ENCODE results near the gene CTNNA2. TPM values are rescaled to one million over a fixed set of nuclear protein-coding genes. Genes with fewer than 3 reads are reported as not detected.

CTNNA2 gene
- total and polyA plus RNA-seq, 8 donors, result 0.28 to 5.7 (median 0.44) TPM; not detected in 4

- DNase-seq, result no peak
- Histone ChIP-seq H3K36me3 (no peaks in the 10 kb centered on the region), H3K27me3 (no peaks in the 10 kb centered on the region), H3K9me3 (peaks cover 0 to 3% (median 0%) of the 10 kb centered on the region in 4 donors), H3K4me3 (no peak overlapping the region), H3K27ac (no peak overlapping the region), H3K4me1 (no peaks in the 10 kb centered on the region)
- 27 to 68% (median 44%) methylated on average over 1 of the region's 1 CpG for WGBS, 5 donors
- TF ChIP-seq EP300 (IDR thresholded peaks at IDR 0.05) (no peak), POLR2A (IDR thresholded peaks at IDR 0.05) (no peak), CTCF (IDR thresholded peaks at IDR 0.05) (no peak), POLR2AphosphoS5 (IDR thresholded peaks at IDR 0.05) (no peak)
- intact Hi-C loops (cut with DNase I; ENCODE audit: low total_unique reads), result no loop called here
These were observed 651.5 kb downstream of the CTNNA2 start for GRCh38 chr2:80164375-80164774.

- no peaks in the 10 kb centered on the region for H3K4me1 ChIP-seq
- WGBS, 5 donors, result 58 to 69% (median 65%) methylated on average over 3 of the region's 3 CpGs
- no peak overlapping the region for H3K27ac ChIP-seq
- no peak for TF ChIP-seq POLR2A (IDR thresholded peaks at IDR 0.05)
- no peak for TF ChIP-seq CTCF (IDR thresholded peaks at IDR 0.05)
- TF ChIP-seq EP300 (IDR thresholded peaks at IDR 0.05), result no peak
- TF ChIP-seq POLR2AphosphoS5 (IDR thresholded peaks at IDR 0.05), result no peak
- no peak for DNase-seq
- no peaks in the 10 kb centered on the region for H3K36me3 ChIP-seq
- no peaks in the 10 kb centered on the region for H3K9me3 ChIP-seq
- no peaks in the 10 kb centered on the region for H3K27me3 ChIP-seq
- intact Hi-C loops (cut with DNase I; ENCODE audit: low total_unique reads), result no loop called here
- H3K4me3 ChIP-seq, result no peak overlapping the region
These were observed 653.8 kb downstream of the CTNNA2 start for GRCh38 chr2:80166483-80167171.

GRCh38 chr2:80167284-80167808 is 654.5 kb downstream of the CTNNA2 start:
- 25 to 59% (median 33%) methylated on average over 1 of the region's 1 CpG for WGBS, 5 donors
- intact Hi-C loops (cut with DNase I; ENCODE audit: low total_unique reads), result no loop called here
- no peak for DNase-seq
- H3K4me3 ChIP-seq, result no peak overlapping the region
- no peaks in the 10 kb centered on the region for H3K36me3 ChIP-seq
- no peaks in the 10 kb centered on the region for H3K9me3 ChIP-seq
- H3K27me3 ChIP-seq, result no peaks in the 10 kb centered on the region
- H3K4me1 ChIP-seq, result no peaks in the 10 kb centered on the region
- no peak overlapping the region for H3K27ac ChIP-seq
- TF ChIP-seq CTCF (IDR thresholded peaks at IDR 0.05), result no peak
- TF ChIP-seq POLR2AphosphoS5 (IDR thresholded peaks at IDR 0.05), result no peak
- no peak for TF ChIP-seq POLR2A (IDR thresholded peaks at IDR 0.05)
- TF ChIP-seq EP300 (IDR thresholded peaks at IDR 0.05), result no peak

- DNase-seq, result peak in 1 of 2 donors; percentile 5
- Histone ChIP-seq H3K4me3 (no peak overlapping the region), H3K27ac (no peak overlapping the region), H3K36me3 (no peaks in the 10 kb centered on the region), H3K4me1 (no peaks in the 10 kb centered on the region), H3K27me3 (no peaks in the 10 kb centered on the region), H3K9me3 (no peaks in the 10 kb centered on the region)
- 20 to 28% (median 24%) methylated on average over 2 of the region's 2 CpGs for WGBS, 5 donors
- TF ChIP-seq CTCF (IDR thresholded peaks at IDR 0.05) (no peak), POLR2AphosphoS5 (IDR thresholded peaks at IDR 0.05) (no peak), EP300 (IDR thresholded peaks at IDR 0.05) (no peak), POLR2A (IDR thresholded peaks at IDR 0.05) (no peak)
- intact Hi-C loops (cut with DNase I; ENCODE audit: low total_unique reads), result no loop called here
These were observed 655.2 kb downstream of the CTNNA2 start for GRCh38 chr2:80168037-80168436.
